ENCODE measurements around the gene RNF4.

GRCh38 chr4:2492970-2493369 is 24.1 kb downstream of the RNF4 start:
- TF ChIP-seq ARNTL (CRISPR knock-in tag; IDR thresholded peaks at IDR 0.05; ENCODE audit: borderline replicate concordance, low read depth) = no peak
- no peak for TF ChIP-seq CSRNP3 (CRISPR knock-in tag; IDR thresholded peaks at IDR 0.05)
- TF ChIP-seq PATZ1 (CRISPR knock-in tag; IDR thresholded peaks at IDR 0.05; ENCODE audit: borderline replicate concordance) = no peak
- TF ChIP-seq ZFP30 (CRISPR knock-in tag; IDR thresholded peaks at IDR 0.05) = no peak
- TF ChIP-seq TOX (CRISPR knock-in tag; IDR thresholded peaks at IDR 0.05; ENCODE audit: borderline replicate concordance) = no peak
- TF ChIP-seq BACH2 (CRISPR knock-in tag; IDR thresholded peaks at IDR 0.05; ENCODE audit: borderline replicate concordance) = no peak
- no peak for TF ChIP-seq POU6F1 (CRISPR knock-in tag; IDR thresholded peaks at IDR 0.05; ENCODE audit: borderline replicate concordance, low read depth)
- no peak for TF ChIP-seq TSHZ2 (CRISPR knock-in tag; IDR thresholded peaks at IDR 0.05)
- TF ChIP-seq OSR1 (CRISPR knock-in tag; IDR thresholded peaks at IDR 0.05) = no peak
- no peak for TF ChIP-seq ISL1 (CRISPR knock-in tag; IDR thresholded peaks at IDR 0.05)

All from SK-N-SH treated with all-trans-retinoic acid at 6 μM for 48 hours (cell line).